NCI-H460 (cell line): Measurements from ENCODE around the gene EIF4E2. TPM values are rescaled to one million over a fixed set of nuclear protein-coding genes. Genes with fewer than 3 reads are reported as not detected.

Experiments
- DNase-seq: peaks from one replicate; pipeline ENCODE4 v3.0.0-alpha.2; 2016; ENCODE audit warnings: low read depth; ENCODE audit errors: extremely low read depth
- polyA plus RNA-seq: library from polyadenylated mRNA; depleted of rRNA; stranded (reverse); fragments of >200 nt; gene quantifications from 2 replicates; pipeline ENCODE4 v1.2.3, GENCODE V29; 2014; cell fraction: nucleus; rRNA removed
- total RNA-seq: library from RNA; depleted of rRNA; stranded (reverse); fragments of >200 nt; shearing (Covaris generic); gene quantifications from 2 replicates; pipeline ENCODE4 v1.2.3, GENCODE V29; 2014; rRNA removed

EIF4E2 gene, protein sequence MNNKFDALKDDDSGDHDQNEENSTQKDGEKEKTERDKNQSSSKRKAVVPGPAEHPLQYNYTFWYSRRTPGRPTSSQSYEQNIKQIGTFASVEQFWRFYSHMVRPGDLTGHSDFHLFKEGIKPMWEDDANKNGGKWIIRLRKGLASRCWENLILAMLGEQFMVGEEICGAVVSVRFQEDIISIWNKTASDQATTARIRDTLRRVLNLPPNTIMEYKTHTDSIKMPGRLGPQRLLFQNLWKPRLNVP
- total RNA-seq, result 59.7 and 67.1 TPM in 2 replicates
- 54.0 and 58.5 TPM in 2 replicates for polyA plus RNA-seq

GRCh38 chr2:232550354-232551249 is at the start of gene EIF4E2, which contains the start of gene TIGD1:
EIF4E2 (plus strand) TSS chr2:232550689; CDS start chr2:232550725, 36 bp downstream.
TIGD1 (minus strand) TSS chr2:232550557; CDS start chr2:232549882, 675 bp downstream.
- peak; percentile 88 for DNase-seq

DNA sequence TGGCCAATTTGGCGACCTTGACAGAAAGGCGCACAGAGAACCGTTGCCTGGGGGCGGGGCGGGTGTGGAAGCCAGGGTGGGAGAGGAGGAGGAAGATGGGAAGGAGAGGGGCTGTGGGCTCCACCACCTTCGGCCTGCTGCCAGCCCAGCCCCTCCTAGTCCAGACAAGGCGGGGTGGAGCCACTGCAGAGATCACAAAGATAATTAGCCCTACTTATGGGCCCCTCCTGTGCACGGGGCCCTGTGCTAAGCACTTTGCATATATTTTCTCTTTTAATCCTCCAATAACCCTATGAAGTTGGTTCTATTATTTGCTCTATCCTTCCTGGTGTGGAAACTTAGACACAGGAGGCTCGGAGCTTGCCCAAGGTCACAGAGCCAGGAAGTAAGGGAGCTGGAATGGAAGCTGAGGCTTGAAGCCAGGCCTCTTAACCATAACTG is 49.1 kb upstream of the EIF4E2 start:
- no peak for DNase-seq

- DNase-seq, result no peak
These were observed 48.6 kb upstream of the EIF4E2 start for GRCh38 chr2:232501794-232502390.

- no peak for DNase-seq
These were observed 48.0 kb upstream of the EIF4E2 start for GRCh38 chr2:232502511-232502910.

GRCh38 chr2:232502911-232503808 is 47.3 kb upstream of the EIF4E2 start:
- peak; percentile 59 for DNase-seq

DNA sequence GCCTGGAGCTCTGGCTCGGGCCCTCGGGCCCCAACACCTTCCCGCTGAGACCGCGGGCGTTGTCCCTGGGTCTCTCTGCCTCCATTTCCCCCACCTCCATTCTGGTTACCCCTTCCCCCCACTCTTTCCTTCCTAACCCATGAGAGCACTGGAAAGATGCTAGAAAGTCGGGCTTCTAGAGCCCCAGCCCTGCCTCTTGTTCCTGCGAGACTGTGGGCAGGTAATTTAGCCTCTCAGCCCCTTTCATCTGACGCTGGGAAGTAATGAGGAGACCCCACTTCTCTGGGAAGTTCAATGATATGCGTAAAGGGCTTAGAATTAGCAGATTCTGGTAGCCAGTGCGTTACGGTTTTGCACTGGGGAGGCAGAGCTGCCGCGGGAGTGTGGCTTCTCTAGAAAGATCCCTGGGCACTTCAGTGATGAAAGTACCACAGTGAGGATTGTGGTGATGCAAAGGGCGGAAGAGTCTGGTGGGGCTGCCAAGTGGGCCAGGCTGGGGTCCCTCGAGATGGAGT is 46.6 kb upstream of the EIF4E2 start:
- no peak for DNase-seq

DNA sequence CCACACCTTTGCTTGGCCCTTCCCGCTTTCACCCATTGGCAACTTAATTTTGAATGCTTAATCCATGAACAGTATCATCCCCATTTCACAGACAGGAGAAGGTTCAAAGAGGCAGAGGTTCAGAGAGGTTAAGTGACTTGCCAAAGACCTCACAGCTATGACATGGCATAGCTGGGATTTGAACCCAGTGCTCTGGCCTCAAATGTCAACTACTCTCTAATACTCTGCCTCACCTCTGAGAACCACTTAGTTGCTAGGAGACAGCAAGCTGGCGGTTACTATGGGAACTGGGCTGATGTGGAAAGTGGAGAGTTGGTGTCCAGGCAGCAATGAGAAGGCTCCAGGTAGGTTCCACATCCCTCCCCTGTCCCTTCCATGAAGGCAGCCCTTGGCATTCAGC is 46.1 kb upstream of the EIF4E2 start:
- no peak for DNase-seq

DNA sequence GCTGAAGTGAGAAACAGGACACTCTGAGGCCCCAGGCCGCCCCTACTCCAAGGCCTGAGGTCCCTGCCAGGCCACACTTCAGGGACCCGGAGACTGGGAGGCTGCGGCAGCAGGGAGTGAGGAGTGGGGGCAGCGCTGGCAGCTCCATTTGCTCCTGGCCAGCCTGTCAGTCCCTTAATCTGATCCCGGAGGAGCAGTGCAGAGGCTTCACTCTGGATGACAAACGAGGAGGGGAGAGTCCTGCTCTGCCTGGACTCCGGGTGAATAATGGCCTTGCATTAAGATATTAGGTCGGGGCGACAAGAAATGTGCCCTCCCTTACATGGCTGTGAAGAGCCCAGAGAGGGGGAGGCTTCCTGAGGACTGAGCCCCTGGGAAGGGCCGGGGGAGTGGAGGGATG is 44.6 kb upstream of the EIF4E2 start:
- DNase-seq, result no peak

GRCh38 chr2:232506709-232507108 is 43.8 kb upstream of the EIF4E2 start:
- DNase-seq, result no peak

DNA sequence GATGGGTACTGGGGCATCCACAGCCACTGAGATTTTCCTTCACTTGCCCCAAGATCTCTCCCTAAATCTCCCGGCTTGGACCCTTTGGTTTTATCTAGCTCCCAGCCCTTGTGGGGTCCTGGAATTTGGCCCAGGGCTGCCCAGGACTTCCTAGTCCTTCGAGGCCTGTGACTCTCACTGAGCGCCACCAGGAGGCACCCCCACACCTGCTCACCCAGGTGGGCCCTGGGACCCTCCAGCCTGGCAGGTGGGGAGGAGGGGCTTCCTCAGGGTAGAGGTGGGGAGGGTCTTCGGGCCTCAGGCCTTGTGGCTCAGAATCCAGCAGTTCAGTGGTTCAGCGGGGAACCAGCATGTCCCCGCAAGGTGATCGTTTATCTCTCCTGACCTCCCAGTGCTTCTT is 42.2 kb upstream of the EIF4E2 start:
- no peak for DNase-seq

GRCh38 chr2:232511336-232511890 is 39.1 kb upstream of the EIF4E2 start:
- no peak for DNase-seq

DNA sequence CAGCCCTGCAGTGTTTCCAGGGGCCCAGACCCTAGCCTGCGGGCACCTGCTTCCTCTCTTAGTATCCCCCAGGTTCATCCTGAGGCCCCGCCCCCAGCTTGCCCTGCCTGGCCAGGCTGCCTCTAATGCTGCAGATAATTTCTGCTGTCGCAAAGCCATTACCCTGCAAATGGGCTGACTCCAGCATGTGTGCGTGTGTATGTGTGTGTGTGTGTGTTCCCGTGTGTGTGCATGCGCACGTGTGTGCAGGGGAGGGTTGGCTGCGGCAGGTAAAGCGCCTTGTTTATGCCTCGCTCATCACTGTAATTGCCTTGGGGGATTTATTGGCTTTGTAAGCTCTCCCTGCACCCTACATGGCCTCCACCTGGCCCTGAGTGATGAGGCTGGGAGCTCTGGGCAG is 37.9 kb upstream of the EIF4E2 start:
- no peak for DNase-seq

- no peak for DNase-seq
These were observed 37.1 kb upstream of the EIF4E2 start for GRCh38 chr2:232513353-232513752.

GRCh38 chr2:232515639-232516038 is 34.9 kb upstream of the EIF4E2 start:
- DNase-seq, result no peak

GRCh38 chr2:232516551-232516950 is 33.9 kb upstream of the EIF4E2 start:
- no peak for DNase-seq

DNA sequence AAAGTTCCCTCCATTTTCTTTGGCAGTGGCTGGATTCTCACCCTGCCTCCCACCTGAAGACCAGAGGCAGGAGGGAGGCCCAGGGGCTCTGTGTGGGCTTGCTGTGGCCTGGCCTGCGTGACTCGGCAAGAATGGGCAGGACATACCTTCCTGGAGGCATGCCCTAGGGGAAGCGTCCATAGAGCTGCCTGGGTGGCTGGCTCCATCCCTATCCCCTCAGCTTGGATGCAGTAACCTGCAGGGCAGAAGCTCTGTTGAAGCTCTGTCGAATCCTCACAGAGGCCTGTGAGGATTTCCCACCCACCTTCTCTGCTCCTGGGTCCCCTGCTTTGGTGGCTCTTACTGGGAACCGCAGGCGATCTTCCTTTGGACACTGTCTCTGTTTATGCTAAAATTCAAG is 31.6 kb upstream of the EIF4E2 start:
- DNase-seq, result no peak

- no peak for DNase-seq
These were observed 30.7 kb upstream of the EIF4E2 start, which contains the start of gene PRSS56 for GRCh38 chr2:232519581-232520438. PRSS56 (plus strand) TSS chr2:232520388; CDS start chr2:232520599, 211 bp downstream.

GRCh38 chr2:232520489-232520888 is 30.0 kb upstream of the EIF4E2 start:
- DNase-seq, result no peak

DNA sequence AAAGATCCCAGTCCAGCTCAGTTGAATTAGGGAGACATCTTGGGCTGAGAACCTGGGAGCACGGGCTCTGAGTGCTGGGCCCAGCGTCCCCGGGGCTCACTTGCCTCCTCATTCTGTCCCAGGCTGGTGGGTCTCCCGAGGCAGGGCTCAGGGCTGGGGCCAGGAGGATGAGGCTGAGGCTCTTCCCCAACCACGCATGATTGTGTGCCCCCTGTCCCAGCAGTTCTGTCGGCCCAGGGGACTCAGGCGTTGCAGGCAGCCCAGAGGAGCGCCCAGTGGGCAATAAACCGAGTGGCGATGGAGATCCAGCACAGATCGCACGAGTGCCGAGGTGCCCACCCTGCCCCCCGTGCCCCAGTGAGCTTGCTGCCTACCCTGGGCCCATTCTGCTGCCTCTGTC is 29.4 kb upstream of the EIF4E2 start:
- no peak for DNase-seq
